HG03095 (cell line): Measurements from ENCODE around the gene MYBPHL.

Experiments used
- ATAC-seq: cut with Tn5 transposase; IDR thresholded peaks from one replicate; pipeline ENCODE4 v1.9.1; 2021; ENCODE audit warnings: moderate library complexity; ENCODE audit not compliant: unreplicated experiment

MYBPHL gene

DNA sequence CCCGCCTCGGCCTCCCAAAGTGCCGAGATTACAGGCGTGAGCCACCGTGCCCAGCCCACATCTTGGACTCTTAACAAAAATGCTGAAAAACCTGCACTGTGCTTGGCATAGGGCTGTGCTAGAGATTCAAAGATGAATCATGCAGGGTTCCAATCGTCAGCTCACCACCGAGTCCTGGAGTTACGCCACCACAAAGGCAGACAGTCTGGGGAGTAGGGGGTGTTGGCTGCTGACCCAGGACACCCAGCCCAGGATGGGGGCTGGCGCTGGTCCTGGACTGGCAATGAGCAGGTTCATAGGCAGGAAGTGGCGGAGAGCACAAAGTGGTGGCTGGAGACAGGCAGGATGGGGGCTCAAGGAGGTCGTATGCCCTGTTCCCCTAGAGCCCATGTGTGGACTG is 39.8 kb downstream of the MYBPHL start:
- ATAC-seq = no peak

DNA sequence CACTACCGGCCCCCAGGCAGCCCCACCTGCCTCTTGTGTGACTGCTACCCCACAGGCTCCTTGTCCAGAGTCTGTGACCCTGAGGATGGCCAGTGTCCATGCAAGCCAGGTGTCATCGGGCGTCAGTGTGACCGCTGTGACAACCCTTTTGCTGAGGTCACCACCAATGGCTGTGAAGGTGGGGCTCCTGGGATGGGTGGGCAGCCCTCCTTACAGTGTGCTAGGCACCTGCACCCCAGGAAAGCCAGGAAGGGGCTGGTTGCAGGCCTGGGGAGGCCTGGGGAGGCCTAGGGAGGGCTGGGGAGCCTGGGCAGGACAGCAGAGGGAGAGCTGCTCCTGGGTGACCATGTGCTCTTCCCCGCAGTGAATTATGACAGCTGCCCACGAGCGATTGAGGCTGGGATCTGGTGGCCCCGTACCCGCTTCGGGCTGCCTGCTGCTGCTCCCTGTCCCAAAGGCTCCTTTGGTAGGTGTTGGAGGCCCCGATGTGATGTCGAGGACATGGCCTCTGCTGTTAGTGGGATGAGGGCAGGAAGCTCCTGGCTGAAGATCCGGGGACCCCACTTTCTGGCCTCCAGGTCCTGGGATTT is 41.0 kb downstream of the MYBPHL start:
- no peak for ATAC-seq

DNA sequence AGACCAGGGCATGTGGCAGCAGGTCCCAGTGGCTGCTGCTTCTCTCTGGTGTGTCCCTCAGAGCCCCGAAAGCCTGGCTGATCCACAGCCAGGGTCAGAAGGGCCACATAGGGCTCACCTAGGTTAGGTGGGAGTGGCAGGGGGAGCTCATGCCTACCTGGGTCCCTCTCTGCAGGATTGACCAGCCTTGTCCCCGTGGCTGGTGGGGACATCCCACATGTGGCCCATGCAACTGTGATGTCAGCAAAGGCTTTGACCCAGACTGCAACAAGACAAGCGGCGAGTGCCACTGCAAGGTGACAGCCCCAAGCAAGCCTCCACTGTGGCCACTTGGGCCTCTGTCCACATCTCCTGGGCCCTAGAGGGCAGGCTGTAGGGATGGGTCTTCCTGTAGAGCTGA is 41.8 kb downstream of the MYBPHL start:
- no peak for ATAC-seq

DNA sequence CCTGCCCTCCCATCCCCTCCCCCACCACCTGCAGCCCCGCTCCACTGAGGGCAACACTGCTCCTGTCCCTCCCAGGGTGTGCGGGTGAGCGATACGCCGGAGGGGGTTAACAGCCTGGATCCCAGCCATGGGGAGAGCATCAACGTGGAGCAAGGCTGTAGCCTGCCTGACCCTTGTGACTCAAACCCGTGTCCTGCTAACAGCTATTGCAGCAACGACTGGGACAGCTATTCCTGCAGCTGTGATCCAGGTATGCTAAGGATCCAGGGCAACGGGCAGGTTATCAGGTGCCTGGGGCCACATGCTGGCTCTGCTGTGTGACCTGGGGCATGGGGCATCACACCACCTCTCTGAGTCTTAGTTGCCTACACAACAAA is 42.4 kb downstream of the MYBPHL start:
- no peak for ATAC-seq

DNA sequence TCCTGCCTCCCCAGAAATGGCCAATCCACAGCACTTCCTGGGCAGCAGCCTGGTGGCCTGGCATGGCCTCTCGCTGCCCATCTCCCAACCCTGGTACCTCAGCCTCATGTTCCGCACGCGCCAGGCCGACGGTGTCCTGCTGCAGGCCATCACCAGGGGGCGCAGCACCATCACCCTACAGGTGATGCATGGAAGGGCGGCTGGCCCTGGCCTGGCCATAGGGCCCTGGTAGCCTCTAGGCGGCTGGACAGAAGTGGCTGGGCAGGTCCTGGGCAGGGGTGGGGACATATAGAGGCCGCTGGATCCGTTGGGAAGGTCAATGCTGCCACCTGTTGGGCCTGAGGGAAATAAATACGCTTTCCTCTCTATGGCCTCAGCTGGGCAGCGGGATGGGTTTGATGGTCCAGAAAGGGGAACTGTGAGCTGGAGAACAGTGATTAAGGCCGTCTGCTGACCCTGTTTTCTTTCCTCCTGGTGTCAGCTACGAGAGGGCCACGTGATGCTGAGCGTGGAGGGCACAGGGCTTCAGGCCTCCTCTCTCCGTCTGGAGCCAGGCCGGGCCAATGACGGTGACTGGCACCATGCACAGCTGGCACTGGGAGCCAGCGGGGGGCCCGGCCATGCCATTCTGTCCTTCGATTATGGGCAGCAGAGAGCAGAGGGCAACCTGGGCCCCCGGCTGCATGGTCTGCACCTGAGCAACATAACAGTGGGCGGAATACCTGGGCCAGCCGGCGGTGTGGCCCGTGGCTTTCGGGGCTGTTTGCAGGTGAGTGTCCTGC is 43.0 kb downstream of the MYBPHL start:
- peak; percentile 83 for ATAC-seq

DNA sequence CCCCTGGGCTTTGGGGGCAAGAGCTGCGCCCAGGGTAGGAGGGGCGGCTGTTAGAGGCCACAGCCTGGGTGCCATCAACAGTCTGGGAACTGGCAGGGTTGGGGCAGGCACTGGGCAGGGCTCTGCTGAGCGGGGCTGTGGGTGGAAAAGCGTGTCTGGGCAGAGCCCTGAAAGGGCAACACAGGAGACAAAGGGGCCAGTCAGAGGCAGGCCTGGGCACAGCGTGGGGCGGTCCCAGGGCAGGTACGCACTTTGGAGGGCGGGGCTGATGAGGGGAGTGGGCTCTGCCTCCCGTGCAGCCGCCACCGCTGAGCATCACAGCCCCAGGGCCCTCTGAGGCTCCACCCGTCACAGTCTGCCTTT is 43.6 kb downstream of the MYBPHL start:
- ATAC-seq = no peak

DNA sequence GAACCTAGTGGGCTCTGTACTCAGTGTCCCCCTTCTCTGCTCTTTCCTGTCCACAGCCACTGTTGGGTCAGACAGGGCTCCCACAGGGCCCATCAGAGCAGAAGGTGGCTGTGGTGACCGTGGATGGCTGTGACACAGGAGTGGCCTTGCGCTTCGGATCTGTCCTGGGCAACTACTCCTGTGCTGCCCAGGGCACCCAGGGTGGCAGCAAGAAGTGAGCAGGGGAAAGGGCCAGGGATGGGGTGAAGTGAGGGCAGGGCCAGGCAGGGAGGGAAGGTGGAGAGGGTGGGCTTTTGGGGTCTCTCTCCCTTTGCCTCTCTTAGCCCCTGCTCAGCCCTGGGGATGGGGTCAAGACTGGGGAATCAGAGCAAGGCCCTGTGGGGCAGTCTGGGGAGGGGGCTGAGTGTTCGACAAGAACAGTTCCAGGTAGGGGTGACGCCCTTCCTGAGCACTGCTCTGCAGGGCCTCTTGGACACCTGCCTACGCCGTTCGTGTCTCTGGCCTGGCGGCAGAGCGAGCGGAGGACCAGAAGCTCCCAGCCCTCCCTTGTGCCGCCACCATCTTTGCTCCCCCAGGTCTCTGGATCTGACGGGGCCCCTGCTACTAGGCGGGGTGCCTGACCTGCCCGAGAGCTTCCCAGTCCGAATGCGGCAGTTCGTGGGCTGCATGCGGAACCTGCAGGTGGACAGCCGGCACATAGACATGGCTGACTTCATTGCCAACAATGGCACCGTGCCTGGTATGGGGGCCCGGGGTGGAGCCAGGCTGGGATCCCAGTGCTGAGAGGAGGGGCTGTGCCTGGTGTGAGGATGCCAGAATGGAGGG is 44.4 kb downstream of the MYBPHL start:
- no peak for ATAC-seq

DNA sequence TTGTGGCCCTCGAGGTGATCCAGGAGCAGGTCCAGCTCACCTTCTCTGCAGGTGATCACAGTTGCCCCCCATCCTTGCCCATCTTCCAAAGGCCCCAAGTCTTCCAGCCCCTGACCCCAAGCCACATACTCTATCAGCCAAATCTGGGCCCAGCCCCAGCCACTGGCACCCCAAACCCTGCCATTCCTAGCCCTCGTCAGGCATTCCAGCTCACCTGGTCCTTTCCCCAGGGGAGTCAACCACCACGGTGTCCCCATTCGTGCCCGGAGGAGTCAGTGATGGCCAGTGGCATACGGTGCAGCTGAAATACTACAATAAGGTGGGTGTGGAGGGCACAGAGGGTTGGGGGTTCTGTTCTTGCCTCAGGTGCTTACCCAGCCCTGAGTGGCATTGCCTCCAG is 45.2 kb downstream of the MYBPHL start:
- no peak for ATAC-seq

DNA sequence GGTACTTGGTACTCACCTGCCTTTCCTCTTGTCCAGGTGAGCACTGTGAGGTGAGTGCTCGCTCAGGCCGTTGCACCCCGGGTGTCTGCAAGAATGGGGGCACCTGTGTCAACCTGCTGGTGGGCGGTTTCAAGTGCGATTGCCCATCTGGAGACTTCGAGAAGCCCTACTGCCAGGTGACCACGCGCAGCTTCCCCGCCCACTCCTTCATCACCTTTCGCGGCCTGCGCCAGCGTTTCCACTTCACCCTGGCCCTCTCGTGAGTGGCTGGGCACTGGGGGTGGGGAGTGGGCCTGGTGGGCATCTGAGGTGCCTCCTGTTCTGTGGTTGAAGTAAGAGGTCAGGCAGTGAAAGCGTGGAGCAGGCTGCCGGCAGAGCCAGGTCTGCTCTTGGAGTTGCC is 45.8 kb downstream of the MYBPHL start:
- no peak for ATAC-seq

DNA sequence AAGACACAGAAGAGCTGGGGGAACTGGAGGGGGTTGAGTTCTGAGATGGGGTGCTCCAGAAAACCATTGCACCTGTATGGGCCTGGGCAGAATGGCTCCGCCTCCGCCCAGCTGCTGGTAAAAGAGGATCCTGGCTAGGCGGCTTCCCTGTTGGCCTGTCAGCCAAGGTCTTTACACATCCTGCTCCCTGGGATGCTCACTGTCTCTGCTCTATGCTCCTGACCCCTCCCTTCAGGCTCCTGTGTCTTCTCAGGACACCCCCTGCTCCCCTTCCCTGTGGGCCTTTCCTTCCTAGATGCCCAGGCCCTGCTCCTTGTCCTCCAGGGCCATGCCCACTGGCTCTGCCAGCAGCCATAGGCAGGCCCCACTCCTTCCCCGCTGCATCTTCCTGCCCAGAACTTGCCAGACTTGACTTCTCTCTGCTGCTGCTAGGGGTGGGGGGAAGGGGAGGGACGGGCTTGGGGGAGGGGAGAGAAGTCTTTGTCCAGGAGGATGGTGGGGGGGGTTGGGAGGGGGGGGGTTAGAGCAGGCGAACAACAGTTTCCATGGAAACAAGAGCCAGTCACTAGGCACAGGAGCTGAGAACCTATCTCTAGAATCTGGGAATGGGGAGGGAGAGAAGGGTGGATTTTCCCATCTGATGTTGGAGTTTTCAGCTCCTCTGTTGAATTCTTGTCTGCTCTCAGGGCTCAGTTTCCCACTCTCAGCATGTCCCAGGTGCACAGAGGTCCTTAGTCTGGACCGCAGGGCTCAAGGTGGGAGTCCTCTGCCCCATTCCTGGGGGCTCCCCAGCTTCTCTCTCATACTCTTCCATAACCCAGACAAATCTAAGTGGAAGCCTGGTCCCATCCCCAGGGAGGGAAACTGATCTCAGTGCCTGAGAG is 46.9 kb downstream of the MYBPHL start:
- no peak for ATAC-seq

DNA sequence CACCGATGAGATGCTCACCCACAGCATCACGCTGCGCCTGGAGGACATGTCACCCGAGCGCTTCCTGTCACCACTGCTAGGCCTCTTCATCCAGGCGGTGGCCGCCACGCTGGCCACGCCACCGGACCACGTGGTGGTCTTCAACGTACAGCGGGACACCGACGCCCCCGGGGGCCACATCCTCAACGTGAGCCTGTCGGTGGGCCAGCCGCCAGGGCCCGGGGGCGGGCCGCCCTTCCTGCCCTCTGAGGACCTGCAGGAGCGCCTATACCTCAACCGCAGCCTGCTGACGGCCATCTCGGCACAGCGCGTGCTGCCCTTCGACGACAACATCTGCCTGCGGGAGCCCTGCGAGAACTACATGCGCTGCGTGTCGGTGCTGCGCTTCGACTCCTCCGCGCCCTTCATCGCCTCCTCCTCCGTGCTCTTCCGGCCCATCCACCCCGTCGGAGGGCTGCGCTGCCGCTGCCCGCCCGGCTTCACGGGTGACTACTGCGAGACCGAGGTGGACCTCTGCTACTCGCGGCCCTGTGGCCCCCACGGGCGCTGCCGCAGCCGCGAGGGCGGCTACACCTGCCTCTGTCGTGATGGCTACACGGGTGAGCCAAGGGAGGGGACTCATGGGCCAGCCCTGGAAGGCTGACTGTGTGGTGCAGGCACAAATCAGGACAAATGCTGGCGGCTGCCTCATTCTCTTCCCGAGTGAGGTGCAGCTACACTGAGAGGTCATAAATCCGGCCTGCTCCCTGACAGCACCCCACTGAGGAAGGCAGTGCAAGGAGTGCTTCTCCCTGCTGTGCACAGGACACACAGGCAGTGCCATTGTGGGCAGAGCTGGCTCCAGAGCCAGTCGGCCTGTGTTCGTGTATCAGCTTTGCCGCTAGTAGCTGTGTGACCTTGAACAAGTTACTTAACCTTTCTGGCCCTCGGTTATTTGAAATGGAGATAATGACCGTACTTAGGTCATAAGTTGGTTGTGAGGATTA is 48.0 kb downstream of the MYBPHL start:
- ATAC-seq = no peak

DNA sequence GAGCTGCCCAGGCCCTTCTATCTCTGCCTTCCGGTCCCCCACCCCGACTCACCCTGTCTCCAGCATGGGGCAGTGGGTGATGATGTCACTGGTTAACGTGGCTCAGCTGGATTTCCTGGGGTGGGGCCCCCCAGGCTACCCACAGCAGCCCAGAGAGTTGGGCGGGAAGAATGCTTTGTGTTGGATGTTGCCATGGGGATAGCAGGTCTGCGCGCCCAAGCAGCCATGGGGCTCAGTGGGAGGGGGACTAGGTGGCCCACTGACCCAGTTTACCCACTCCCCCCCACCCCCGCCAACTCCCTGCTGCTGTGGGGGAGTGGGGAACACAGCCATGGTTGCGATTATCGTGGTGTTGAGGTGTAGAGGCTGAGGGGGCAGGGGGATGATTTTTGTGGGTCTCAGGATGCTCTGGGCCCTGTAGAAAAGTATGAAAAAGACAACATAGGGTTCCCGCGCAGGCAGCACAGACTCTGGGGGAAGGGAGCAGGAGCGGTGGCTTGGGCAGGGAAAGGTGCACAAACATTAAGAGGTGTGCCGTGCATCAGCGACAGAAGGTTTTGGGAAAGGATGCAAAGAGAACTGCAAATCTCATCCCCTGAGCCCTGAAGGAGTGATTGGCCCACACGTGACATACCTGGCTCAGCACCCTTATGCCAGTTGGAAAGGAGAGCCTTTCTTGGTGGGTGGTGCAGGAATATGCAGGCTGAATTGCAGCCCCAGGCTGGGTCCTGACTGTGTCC is 49.0 kb downstream of the MYBPHL start:
- no peak for ATAC-seq

DNA sequence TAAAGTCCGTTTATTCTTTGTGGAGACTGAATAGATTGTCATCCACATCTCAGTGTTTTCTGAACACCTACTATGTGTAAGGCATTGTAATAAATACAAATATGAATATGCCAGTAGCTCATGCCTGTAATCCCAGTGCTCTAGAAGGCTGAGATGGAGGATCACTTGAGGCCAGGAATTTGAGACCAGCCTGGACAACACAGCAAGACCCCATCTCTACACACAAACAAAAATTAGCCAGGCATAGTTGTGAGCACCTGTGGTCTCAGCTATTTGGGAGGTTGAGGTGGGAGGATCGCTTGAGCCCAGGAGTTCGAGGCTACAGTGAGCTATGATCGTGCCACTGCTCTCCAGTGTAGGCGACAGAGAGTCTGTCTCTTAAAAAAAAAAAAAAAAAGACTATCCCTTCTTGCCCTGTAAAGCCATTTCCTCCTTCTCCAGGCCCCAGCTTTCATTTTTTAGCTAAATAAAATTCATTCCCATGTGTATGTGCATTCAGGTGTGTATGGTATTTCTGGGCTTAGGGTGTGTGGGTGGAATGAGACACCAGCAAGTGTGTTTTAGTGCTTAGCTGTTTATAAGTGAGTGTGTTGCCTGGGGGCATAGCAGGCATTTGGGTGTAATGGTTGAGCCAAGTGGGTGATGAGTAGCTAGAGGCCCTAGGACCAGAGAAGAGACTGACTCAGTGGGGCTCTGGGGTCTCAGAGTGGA is 49.7 kb downstream of the MYBPHL start:
- ATAC-seq = no peak

DNA sequence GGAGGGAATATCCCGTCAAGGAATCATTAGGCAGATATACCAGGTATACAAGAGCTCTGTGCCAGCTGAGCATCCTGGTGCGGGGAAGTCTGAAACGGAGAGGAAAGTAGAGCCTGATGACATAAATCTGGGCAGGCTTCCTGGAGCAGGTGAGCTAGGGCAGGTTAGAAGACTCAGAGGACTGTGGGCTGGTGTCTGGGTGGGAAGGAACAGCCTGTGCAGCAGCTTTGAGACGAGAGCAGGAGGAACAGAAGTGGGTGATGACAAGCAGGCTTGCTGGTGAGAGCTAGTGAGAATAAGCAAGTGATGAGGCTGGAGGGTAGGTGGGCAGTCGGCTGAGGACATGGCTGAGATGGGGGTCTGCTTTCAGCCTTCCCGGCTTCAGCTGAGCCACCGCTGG is 50.7 kb downstream of the MYBPHL start:
- ATAC-seq = no peak

DNA sequence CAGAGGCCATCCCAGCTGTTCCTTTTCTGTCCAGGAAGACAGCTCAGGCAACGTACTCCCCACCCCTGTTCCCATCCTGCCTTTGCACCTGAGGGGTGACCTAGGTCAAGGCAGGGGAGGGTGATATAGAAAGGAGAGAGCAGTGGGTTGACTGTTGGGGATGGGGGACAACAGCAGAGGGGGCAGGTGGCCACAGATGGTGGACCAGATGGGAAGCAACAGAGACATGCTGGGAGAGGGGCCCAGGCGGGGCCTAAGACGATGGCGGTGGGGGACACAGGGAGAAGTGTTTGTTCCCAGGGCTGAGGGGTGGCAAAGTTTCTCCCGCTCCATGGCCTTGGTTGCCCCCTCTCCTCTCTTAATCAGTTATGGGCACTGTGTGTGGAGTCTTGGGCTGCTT is 51.1 kb downstream of the MYBPHL start:
- ATAC-seq = no peak

DNA sequence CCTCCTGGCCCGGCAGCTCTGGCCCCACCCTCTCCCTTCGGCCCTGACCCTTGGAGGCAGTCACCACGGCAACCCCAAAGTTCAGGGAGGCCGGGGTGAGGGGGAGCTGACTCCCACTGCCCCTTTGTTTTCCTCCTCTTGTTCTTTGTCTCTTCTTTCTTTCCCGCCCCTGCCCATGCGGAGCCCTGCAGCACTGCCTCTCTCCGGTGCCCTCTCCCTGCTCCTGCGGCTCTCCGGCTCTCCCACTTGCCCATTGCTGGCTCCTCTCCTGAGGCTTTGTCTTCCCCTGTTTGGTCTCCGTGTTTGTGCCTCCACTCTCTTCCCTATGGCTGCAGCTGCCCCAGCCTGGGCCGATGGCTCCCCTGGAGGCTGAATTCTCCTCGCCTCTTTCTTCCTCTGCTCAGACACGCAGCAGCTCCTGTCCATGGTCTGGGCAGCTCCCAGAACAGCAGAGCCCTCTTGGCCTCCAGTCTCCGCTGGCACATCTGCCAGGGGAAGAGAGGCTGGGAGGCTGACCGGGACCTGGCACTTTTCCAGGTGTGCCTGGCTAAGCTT is 51.6 kb downstream of the MYBPHL start:
- no peak for ATAC-seq

DNA sequence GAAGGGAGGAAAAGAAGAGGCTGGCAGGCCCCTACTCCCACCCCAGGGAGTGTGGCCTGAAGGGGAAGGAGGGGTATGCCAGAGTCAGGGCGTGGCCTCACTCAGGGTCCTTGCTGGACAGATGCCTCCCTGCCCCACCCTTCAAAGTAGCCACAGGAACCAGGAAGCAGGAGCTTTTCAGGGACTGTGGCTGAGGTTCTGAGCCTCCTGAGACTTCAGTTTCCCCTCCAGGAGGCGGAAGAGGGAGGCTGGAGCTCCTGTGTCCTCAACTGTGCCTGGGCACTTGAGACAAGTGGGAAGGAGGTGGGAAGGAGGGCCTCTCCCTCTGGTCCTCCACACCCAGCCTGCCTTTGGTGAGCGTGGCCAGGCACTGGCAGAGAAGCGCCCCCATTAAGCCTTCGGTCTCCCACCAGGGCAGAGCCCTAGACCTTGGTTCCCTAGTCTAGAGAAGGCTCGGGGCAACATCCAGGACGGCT is 52.2 kb downstream of the MYBPHL start:
- no peak for ATAC-seq
